Skin of body (tissue), 2 donors: ENCODE measurements around the gene ZMYM3. TPM values are rescaled to one million over a fixed set of nuclear protein-coding genes. Genes with fewer than 3 reads are reported as not detected.
"Not testable (repeated sequence)": the region's sequence is repeated elsewhere in the genome, so short reads cannot be mapped to it uniquely, and the experiment has no call there.

Experiments
- DNase-seq: peaks from one replicate; lab custom pipeline; 2025; lab: John Stamatoyannopoulos, UW
- total RNA-seq: library from RNA; depleted of rRNA; stranded (reverse); fragments of >200 nt; gene quantifications from one replicate; pipeline ENCODE4 v1.2.3, GENCODE V29; 2014

ZMYM3 gene
- total RNA-seq = 14.6 TPM

GRCh38 chrX:71254092-71254963 is at the start of gene ZMYM3:
ZMYM3 (minus strand) TSS chrX:71254140; CDS start chrX:71253255, 885 bp downstream.
- DNase-seq = peak; percentile 43

- no peak for DNase-seq
These were observed 48.7 kb upstream of the ZMYM3 start for GRCh38 chrX:71302461-71303213.

- no peak for DNase-seq
These were observed 47.4 kb upstream of the ZMYM3 start, which contains the start of gene ITGB1BP2 for GRCh38 chrX:71301195-71301924. ITGB1BP2 (plus strand) TSS chrX:71301750; CDS start chrX:71301807, 57 bp downstream.

- not testable (repeated sequence) for DNase-seq
These were observed 46.6 kb upstream of the ZMYM3 start for GRCh38 chrX:71300495-71300894.

- DNase-seq = not testable (repeated sequence)
These were observed 46.1 kb upstream of the ZMYM3 start for GRCh38 chrX:71300064-71300463.

GRCh38 chrX:71298119-71298518 is 44.2 kb upstream of the ZMYM3 start:
- DNase-seq = no peak

- no peak for DNase-seq
These were observed 42.9 kb upstream of the ZMYM3 start for GRCh38 chrX:71296806-71297205.

- no peak for DNase-seq
These were observed 38.9 kb upstream of the ZMYM3 start for GRCh38 chrX:71292669-71293365.

GRCh38 chrX:71291381-71291780 is 37.4 kb upstream of the ZMYM3 start:
- DNase-seq = no peak

GRCh38 chrX:71285929-71286328 is 32.0 kb upstream of the ZMYM3 start:
- DNase-seq = no peak

GRCh38 chrX:71283403-71284143 is 29.6 kb upstream of the ZMYM3 start, which contains the start of gene NONO:
NONO (plus strand) TSS chrX:71283635; CDS start chrX:71290638, 7,003 bp downstream.
- DNase-seq = peak; percentile 94

- DNase-seq = peak; percentile 3
These were observed 28.8 kb upstream of the ZMYM3 start for GRCh38 chrX:71282514-71283402.

GRCh38 chrX:71281300-71281699 is 27.4 kb upstream of the ZMYM3 start:
- not testable (repeated sequence) for DNase-seq

- DNase-seq = not testable (repeated sequence)
These were observed 18.4 kb upstream of the ZMYM3 start for GRCh38 chrX:71272313-71272712.

- DNase-seq = no peak
These were observed 16.0 kb upstream of the ZMYM3 start for GRCh38 chrX:71269801-71270395.

- not testable (repeated sequence) for DNase-seq
These were observed 14.7 kb upstream of the ZMYM3 start for GRCh38 chrX:71268624-71269023.

GRCh38 chrX:71256856-71257255 is 2.9 kb upstream of the ZMYM3 start:
- no peak for DNase-seq

GRCh38 chrX:71256051-71256450 is 2.1 kb upstream of the ZMYM3 start:
- DNase-seq = no peak
